ENCODE data around the gene AQP2.

The AQP2 gene, protein sequence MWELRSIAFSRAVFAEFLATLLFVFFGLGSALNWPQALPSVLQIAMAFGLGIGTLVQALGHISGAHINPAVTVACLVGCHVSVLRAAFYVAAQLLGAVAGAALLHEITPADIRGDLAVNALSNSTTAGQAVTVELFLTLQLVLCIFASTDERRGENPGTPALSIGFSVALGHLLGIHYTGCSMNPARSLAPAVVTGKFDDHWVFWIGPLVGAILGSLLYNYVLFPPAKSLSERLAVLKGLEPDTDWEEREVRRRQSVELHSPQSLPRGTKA

DNA sequence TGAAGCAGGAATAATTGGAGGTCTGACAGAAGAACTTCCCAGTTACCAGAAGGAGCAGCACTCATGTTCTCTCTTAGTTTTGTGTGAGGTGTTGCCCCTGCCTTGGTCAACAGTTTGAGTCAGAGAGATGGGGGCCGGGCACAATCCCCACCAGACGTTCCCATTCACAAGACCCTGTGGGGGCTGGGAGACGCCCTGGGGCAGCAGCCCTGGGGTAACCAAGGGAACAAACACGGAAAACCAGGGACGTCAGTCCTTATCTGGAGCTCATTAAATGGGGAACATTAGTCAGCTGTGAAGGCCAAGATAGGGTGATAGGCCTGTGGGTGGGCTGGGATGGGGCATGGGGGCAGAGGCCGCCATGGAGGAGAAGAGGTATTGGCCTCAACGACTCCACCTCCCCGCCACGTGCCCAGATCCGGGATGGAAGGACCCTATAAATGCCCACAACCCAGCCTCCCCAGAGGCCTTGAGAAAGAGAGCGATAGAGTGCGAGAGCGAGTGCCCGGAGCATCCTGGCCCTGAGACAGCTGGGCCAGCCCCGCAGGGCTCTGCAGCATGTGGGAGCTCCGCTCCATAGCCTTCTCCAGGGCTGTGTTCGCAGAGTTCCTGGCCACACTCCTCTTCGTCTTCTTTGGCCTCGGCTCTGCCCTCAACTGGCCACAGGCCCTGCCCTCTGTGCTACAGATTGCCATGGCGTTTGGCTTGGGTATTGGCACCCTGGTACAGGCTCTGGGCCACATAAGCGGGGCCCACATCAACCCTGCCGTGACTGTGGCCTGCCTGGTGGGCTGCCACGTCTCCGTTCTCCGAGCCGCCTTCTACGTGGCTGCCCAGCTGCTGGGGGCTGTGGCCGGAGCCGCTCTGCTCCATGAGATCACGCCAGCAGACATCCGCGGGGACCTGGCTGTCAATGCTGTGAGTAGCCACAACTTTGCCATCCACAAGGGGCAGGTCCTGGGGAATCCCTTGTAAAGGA, at the start of gene AQP2:
Gene AQP2 (plus strand): TSS at position 465 of the 979 bp plus-strand sequence. CDS start 94 bp downstream, at position 559.
- no peak for DNase-seq

DNA sequence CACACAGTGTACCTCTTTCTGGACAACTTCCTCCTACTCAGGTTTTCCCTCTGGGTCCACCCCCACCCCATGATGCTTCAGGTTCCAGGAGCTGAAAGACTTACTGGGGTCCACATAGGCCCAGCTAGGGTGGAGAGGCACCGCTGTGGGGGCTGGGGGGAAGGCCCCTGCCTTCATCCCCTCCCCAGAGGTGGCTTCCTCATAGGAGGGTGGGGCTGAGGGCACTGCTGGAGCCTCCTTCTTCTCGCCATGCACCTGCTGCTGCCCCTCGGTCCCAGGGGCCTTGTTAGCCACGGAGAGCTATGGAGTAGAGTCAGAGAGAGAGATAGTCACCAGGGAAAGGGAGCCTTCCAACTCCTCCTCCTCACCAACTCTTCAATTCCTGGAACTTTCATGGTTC, 49.5 kb upstream of the AQP2 start:
- no peak for DNase-seq

DNA sequence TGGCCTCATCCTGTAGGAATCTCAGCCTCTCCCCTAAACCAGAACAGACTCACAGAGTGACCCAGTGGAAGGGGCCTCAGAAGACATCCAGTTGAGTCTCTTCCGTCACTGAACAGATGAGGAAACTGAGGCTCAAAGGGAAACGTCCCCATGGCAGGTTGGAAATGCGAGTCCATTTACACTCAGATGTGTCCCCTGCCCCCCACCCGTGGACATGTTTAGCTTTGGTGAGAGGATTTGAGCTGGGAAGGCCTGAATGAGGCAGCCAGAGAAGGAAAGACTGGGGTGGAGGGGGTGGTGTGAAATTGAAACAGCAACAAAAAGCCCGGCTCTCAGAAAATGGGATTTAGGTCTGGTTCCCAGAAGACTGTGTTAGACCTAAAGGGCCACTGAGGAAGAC, 48.6 kb upstream of the AQP2 start:
- DNase-seq = no peak

DNA sequence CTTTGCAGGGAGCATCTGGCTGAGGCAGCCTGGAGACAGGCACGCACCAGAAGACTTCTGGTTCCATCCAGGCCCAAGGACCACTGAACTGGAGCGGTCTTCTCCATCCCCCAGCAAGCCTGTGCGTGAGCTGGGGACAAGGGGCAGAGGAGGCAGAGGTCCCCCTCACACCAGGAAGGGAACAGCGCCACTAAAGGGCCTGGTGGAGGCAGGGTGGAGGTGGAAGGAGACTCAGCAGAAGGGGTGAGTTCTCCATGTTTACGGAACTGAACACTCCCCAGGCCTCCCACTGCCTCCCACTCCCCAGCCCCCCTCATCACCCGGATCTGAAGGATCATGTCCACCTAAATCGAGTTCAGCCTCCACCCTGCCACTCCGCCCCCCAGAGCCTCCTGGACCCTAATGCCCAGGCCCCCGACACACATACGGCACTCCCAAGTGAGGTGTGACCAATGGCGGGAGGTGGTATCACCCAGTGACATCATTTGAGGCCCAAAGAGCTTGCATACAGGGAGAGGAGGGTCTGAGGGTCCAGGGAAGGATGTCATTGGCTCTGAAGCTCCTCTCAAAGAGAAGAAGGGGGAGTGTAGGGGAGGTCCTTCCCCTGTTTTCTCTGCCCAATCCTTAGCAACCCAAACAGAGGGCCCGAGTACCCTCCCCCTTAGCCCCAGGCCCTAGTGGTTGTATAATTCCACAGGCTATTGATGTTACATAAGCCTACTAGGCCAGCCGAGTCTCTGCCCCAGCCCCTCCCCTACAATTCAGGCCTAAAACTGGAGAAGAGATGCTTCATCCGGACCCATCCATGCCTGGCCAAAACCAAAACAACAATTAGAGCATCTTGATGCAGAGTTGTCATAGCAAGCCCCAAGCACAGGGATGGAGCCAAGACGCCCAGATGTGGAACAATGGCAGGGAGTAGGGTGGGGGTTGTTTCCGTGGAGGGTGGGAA, 47.9 kb upstream of the AQP2 start:
- DNase-seq = no peak

DNA sequence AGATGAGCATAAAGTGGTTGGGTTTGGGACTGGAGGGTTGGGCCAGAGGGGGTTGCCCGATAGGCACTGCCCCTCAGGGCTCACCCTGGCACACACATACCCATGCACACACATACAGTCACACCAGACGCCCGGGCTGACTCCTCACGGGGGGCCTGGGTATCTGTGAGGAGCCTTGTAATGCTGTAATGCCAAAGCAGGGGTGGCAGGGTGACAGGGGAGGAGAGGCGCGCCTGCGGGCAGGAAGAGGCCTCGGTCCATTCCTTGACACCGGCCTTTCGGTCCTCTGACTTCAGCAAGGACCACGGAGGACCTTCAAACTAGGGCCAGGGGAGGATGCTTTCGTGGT, 47.2 kb upstream of the AQP2 start:
- no peak for DNase-seq

DNA sequence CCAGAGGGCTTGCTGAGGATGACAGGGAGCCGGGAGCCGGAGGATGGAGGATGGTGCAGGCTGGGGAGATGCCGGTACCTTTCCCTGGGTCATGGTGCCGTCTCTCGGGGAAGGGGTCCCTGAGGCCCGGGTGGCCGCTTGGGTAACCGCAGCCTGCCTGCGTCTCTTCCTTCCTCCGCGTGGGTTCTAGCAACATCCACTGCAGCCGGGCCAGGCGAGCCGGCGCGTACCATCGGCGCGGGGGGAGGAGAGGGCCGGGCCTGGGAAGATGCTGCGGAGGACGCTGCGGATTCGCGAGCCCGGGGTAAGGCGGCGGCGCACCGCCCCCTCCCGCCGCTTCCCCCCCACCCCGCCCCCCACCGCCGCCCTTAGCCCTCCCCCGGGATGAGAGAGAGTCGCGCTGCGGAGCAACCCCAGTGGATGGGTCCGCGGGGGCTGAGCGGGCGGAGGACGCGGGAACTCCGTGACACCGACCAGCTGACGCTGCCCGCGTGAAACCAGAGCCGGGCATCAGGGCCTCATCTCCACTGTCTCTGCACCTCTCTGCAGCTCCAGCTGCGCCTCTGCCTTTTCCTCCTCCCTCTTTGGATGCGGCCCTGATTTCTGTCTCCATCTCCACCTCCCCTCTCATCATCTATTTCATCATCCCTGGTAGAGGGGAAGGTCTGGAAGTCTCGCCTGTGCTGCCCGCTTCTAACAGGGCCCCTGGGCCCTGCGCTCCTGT, 46.7 kb upstream of the AQP2 start, which contains the start of gene FAIM2:
Gene FAIM2 (minus strand): TSS at position 201 of the 724 bp plus-strand sequence. CDS start 108 bp downstream, at position 93.
- peak; percentile 15 to 51 for DNase-seq

DNA sequence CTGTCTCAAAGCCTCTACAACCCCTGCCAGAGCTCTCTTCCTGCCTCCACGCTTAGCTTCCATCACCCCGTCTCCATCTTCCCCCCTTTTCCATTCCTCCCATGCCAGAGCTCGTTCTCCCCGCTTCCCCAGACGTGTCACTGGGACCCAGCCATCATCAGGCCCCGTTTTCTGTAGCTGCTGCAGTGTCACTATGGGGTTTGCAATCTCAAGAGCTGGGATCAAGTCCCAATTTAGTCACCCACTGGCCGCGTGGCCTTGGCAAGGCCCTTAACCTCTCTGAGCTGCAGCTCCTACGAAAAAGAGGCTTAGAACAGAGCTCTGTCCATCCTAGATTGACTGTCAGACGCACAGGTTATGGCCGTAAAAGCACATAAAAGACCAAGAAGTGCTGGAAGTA, 45.9 kb upstream of the AQP2 start:
- DNase-seq = no peak

DNA sequence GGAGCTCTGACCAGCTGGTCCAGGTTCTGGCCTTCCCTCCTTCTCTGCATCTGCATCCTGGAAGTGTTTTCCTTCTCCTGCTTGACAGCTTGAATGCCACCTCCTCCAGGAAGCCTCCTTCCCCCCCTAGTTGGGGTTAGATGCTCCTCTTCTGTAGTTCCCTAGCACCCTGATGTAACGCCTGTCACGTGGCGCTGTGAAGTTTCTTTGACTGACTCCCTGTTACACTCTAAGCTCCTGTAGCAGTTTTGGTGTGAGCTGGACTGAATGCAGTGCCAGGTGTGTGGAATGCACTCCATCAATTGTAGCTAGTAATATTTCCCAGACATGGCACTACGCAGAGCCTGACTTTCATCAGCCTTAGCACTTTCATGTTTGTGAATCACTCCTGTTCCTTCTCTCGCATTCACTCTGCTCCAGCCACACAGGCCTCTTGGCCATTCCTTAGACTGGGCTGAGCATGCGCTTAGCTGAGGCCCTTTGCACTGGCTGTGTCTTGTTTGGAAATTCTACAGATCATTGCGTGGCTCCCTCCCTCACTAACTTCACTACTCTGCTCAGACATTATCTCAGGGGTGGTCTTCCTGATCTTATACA, 44.7 kb upstream of the AQP2 start:
- DNase-seq = no peak

DNA sequence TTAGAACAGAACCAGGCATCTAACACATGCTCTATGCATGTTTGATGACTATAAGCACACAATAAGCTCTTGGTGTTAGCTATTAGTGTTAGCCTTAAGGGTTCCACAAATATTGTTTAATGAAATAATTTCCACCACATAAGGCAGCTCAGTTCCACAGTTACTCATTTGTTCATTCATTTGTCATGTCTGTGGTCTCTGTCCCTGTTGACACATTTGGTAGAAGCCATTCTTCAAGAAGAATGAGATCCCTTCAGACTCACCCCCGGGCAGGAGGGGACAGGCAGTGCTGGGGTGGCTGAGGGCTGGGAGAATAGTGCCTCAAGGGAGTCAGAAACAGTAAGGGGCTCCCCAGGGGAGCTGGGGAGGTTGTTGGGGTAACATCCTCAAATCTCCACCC, 43.2 kb upstream of the AQP2 start:
- DNase-seq = no peak

DNA sequence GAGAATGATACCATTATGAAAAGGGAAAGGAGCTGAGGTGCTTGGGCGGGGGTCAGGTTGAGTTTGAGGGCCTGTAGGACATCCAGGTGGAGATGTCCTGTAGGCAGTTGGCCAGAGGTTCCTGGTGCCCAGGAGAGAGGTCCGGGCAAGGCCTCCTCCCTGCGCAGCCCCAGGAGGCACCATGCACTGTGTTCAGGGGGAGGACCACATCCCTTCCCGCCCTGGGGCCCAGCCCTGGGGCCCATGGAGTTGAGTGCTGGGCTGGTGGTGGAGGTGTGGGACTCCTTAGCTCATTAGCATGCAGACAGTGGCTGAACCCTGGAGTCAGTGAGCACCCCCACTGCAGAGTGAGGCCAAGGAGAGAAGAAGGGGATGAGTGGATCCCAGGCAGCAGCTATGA, 41.2 kb upstream of the AQP2 start:
- DNase-seq = no peak

DNA sequence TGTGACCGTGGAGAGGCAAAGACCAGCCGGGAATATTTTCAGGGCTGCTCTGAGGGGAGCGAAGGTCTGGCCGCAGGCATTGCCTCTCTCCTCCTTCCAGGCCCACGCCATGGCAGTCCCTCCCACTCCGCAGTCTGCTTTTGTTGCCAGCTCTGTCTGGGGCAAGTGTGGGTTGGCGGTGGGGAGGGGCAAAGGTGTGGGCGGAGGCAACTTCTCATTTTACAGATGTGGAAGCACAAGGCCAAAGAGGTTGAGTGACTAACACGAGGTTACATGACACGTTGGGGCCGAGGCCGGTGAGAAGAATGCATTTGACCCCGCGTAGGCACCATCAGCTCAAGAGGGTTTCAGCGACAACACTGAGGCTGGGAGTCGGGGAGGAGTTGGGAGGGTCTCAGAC, 40.7 kb upstream of the AQP2 start:
- no peak for DNase-seq

DNA sequence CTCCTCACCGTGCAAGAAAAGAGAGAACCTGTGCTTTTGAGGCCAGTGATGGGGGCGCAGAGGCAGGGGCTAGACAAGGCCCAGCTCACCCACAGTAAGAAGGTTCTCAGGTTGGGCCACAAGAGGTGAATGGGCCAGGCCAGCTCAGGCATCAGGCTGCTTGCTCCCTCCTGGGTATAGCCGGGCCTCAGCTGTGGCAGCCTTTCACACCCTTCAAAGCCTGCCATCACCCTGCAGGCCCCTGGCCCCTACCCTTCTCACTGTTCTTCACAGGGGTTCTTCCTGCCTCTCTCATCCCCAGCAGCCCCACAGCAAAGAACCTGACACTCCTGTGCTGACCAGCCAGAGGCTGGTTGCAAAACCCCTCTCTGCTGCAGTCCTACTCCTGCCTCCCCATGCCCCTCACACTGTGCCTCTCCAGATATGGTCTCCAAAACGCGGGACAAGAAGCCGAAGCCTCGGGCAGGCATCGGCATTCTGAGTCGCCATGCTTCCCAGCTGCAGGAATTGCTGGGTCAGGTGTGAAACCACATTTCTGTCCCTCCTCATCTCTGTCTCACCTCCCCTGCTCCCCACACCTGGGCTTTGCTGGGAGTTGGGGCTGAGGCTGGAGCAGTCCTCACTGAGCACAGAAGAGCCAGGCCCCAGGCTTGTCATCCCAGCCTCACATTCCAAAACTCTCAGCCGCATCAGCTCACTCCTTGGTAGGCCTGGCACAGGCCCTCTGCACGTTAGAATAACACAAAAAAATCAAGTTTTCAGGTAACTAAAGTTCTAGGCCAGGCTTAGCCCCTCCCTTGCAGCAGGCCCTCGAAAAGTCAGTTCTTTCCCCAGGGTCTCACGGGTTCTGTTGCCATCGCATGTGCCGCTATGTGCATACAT, 40.0 kb upstream of the AQP2 start:
- no peak for DNase-seq

DNA sequence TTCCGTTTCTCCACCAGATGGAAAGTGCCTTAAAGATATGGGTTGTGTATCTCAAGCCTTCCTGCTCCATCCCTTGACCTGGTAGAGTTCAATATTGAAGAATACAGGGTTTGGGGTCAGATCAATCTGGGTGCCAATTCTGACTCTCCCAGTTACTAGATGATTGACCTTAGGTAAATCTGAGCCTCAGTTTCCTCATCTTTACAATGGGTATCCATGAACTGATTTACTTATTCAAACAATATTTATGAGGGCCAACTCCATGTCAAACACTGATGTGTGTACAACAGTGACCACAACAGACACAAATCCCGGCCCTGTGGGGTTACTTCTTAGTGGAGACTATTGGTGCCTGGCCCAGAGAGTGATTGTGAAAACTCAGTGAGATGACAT, 39.3 kb upstream of the AQP2 start:
- DNase-seq = no peak

DNA sequence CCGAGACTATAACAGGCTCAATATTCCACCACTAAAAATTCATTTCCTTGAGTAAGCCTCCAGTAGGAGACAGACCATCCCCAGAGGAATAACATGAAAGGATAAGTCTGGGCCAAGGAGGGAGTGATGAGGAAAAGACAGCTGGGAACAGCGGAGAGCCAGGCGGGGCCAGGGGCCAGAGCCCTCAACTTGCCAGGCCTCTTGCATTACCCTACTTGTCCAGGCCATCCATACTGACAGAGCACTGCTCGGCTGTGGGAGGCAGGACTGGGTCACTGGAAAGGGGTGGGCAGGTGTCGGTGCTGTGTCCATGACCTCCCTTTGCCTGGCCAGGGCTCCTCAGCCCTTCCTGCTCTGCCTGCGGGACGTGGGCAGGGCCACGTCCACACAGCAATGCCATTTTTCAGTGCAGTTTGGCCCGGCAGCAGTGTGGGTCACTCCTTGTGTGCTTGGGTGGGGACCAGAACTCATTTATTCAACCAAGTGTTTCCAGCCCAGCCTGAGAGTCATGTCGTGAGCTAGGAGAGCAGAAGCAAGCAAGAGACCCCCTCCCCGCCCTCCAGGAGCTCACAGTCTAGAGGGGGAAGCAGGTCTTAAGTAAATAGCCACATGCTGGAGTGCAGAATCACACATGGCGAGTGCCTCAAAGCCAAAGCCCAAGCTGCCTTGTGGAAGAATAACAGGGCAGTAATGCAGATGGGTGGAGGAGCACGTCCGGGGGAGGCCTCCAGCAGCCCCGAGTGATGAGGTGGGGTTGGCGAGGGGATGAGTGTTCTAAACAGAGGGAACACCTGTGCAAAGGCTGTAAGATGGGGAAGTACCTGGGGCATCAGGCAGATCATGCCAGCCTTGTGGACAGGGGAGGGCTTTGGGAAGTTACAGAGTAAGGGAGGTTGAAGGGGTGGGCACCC, 37.9 kb upstream of the AQP2 start:
- DNase-seq = no peak

DNA sequence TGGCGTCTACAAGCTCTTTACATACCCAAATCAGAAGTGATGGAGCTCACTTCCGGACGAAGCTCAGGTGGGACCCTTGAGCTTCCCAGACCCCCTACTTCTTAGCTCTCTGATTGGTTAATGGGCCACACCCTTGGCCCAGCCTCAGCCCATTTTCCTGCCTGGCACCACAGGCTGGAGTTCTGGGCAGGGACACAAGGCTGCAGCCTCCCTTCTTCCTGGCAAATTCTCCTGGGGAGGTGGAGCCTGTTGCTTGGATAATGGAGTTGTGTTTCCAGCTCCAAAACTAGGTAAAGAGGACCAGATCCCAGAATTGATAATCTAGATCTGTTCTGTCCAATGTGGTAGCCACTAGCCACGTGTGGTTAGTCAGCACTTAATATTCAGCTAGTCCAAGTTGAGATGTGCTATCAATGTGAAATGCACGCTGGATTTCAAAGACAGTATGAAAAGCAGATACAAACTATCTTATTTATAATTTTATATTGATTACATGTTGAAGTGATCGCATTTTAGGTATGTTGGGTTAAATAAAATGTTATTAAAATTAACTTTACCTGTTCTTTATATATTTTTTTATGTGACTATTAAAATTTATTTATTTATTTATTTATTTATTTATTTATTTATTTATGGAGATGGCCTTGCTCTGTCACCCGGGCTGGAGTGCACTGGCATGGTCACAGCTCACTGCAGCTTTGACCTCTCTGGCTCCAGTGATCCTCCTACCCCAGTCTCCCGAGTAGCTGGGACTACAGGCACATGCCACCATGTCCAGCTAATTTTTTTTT, 34.2 kb upstream of the AQP2 start:
- no peak for DNase-seq

DNA sequence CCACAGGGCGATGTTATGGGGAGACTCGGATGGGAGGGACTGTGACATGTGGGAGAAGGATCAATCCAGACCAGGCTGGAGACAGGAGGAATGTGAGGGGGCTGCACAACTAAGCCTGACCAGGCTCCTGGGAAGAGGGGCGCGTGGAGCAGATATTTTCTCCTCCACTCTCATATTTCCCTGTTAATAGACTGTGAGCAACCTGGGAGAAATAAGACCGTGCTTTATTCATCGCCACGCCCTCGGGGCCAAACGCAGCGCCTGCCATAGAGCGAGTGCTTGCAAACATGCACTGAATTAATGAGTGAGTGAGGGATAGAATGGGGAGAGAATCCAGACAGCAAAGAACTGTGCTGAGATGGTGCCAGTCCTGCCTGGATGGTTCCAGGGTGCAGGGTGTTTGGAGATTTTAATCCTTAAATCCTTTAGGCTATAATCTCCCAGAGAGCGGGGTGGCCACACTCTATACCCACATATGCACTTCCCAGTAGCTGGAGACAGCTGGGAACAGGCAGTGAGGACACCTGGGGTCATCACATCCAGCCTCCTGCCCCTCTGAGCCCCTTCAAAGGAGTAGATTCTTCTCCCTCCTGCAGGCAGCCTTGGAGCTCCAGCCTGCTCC, 33.3 kb upstream of the AQP2 start:
- no peak for DNase-seq

DNA sequence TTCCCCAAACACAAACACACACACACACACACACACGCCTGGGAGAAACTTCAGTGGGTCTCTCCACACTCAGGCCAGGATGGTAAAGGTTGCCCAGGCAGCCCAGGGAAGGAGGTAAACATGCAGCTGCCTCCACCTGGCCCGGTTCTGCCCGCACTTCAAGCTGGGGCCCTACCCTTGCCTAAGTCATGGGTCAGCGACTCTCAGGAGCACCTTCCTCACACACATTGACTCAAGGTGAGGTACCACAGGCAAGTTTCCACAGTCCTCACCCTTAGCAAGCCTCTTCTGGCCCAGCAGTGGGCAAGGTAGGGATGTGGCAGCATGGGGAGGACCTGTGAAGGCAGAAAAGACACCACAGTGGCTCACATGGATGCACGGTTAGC, 32.8 kb upstream of the AQP2 start:
- no peak for DNase-seq

DNA sequence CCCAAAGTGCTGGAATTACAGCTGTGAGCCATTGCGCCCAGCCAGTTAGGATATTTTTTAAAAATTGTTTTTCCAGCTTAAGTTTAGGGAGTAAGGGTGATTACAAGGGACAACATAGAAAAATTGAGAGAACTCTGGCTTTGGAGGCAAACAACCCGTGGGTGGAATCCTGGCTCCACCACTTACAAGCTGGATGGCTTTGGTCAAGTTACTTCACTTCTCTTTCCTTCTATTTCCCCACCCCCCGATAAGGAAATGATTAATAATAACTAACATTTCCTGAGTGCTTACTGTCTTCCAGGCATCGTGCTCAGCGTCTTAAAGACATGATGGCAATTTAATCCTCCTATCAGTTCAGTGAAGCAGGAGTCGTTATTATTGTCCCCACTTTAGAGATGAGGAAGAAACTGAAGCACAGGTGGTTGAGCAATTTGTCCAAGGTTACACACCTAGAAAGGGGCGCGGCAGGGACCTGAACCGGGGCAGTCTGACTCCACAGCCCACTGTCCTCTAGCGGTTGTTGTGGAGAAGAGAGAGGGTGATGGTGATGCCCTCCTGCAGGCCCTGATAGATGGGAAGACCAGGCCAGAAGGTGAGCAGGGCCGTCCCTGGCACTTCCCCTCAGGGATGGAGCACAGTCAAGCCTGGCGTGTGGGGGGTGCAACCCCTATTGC, 30.2 kb upstream of the AQP2 start:
- no peak for DNase-seq
